HL-60 (cell line): ENCODE results near the gene DENND5A.

Experiments used
- DNase-seq, 2 experiments: peaks; one replicate each; pipeline ENCODE4 v3.0.0-alpha.2; 2010 to 2020; ENCODE audit warnings: low read depth in 1 of 2, low spot score in 1 of 2
- H3K27ac ChIP-seq: fragments of 250-450 bp; sonication (Bioruptor Pico); replicated peaks from 2 replicates; pipeline ENCODE4 v1.5.1; 2020; ENCODE audit warnings: mild to moderate bottlenecking, moderate library complexity
- H3K27me3 ChIP-seq: fragments of 250-450 bp; sonication (Bioruptor Pico); 2 replicates; pipeline ENCODE4 v1.5.1; 2021; ENCODE audit warnings: mild to moderate bottlenecking, moderate library complexity; ENCODE audit not compliant: insufficient read depth, poor library complexity, severe bottlenecking
- H3K4me3 ChIP-seq: replicated peaks from 2 replicates; pipeline ENCODE4 v1.5.1; 2011; ENCODE audit warnings: mild to moderate bottlenecking, control low read depth, low read length; ENCODE audit not compliant: insufficient read depth
- GABPA ChIP-seq: IDR thresholded peaks from 2 replicates; pipeline ENCODE4 v1.6.1; 2012; ENCODE audit warnings: low read depth
- POLR2AphosphoS5 ChIP-seq: IDR thresholded peaks from 2 replicates; pipeline ENCODE4 v1.6.1; 2012; ENCODE audit warnings: low read depth
- SPI1 ChIP-seq: IDR thresholded peaks from 2 replicates; pipeline ENCODE4 v1.6.1; 2012; ENCODE audit warnings: low read depth, mild to moderate bottlenecking, borderline replicate concordance
- TF ChIP-seq, protein P1 (sequence below): IDR thresholded peaks from 2 replicates; pipeline ENCODE4 v1.6.1; 2012; ENCODE audit warnings: low read depth; ENCODE audit not compliant: insufficient replicate concordance
- TF ChIP-seq, protein P2 (sequence below): IDR thresholded peaks from one replicate; pipeline ENCODE4 v1.5.1; 2011; ENCODE audit warnings: low read length, control low read depth, inconsistent platforms; ENCODE audit not compliant: insufficient read depth

The DENND5A gene

GRCh38 chr11:9155930-9156329, 109.2 kb downstream of the DENND5A start:
- TF ChIP-seq, protein P1, sequence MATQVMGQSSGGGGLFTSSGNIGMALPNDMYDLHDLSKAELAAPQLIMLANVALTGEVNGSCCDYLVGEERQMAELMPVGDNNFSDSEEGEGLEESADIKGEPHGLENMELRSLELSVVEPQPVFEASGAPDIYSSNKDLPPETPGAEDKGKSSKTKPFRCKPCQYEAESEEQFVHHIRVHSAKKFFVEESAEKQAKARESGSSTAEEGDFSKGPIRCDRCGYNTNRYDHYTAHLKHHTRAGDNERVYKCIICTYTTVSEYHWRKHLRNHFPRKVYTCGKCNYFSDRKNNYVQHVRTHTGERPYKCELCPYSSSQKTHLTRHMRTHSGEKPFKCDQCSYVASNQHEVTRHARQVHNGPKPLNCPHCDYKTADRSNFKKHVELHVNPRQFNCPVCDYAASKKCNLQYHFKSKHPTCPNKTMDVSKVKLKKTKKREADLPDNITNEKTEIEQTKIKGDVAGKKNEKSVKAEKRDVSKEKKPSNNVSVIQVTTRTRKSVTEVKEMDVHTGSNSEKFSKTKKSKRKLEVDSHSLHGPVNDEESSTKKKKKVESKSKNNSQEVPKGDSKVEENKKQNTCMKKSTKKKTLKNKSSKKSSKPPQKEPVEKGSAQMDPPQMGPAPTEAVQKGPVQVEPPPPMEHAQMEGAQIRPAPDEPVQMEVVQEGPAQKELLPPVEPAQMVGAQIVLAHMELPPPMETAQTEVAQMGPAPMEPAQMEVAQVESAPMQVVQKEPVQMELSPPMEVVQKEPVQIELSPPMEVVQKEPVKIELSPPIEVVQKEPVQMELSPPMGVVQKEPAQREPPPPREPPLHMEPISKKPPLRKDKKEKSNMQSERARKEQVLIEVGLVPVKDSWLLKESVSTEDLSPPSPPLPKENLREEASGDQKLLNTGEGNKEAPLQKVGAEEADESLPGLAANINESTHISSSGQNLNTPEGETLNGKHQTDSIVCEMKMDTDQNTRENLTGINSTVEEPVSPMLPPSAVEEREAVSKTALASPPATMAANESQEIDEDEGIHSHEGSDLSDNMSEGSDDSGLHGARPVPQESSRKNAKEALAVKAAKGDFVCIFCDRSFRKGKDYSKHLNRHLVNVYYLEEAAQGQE, result no peak
- no peak for TF ChIP-seq GABPA
- TF ChIP-seq POLR2AphosphoS5, result no peak
- TF ChIP-seq, protein P2, sequence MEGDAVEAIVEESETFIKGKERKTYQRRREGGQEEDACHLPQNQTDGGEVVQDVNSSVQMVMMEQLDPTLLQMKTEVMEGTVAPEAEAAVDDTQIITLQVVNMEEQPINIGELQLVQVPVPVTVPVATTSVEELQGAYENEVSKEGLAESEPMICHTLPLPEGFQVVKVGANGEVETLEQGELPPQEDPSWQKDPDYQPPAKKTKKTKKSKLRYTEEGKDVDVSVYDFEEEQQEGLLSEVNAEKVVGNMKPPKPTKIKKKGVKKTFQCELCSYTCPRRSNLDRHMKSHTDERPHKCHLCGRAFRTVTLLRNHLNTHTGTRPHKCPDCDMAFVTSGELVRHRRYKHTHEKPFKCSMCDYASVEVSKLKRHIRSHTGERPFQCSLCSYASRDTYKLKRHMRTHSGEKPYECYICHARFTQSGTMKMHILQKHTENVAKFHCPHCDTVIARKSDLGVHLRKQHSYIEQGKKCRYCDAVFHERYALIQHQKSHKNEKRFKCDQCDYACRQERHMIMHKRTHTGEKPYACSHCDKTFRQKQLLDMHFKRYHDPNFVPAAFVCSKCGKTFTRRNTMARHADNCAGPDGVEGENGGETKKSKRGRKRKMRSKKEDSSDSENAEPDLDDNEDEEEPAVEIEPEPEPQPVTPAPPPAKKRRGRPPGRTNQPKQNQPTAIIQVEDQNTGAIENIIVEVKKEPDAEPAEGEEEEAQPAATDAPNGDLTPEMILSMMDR, result no peak
- no peak for TF ChIP-seq SPI1
- DNase-seq, result no peak
- Histone ChIP-seq H3K4me3 (no peak overlapping the region), H3K27me3 (no peaks in the 10 kb centered on the region), H3K27ac (no peak overlapping the region)

GRCh38 chr11:9153651-9154050, 111.5 kb downstream of the DENND5A start:
- H3K27me3 ChIP-seq, result no peaks in the 10 kb centered on the region
- H3K27ac ChIP-seq, result no peak overlapping the region
- DNase-seq, result no peak
- TF ChIP-seq SPI1, result no peak
- no peak for TF ChIP-seq GABPA
- no peak for TF ChIP-seq POLR2AphosphoS5
- TF ChIP-seq, protein P1, result no peak
- TF ChIP-seq, protein P2, result no peak
- H3K4me3 ChIP-seq, result no peak overlapping the region

- H3K4me3 ChIP-seq, result no peak overlapping the region
- no peaks in the 10 kb centered on the region for H3K27me3 ChIP-seq
- H3K27ac ChIP-seq, result no peak overlapping the region
- DNase-seq, result no peak
- TF ChIP-seq POLR2AphosphoS5, result no peak
- TF ChIP-seq, protein P2, result no peak
- TF ChIP-seq SPI1, result no peak
- TF ChIP-seq, protein P1, result no peak
- no peak for TF ChIP-seq GABPA
Measured at GRCh38 chr11:9151631-9152030, 113.5 kb downstream of the DENND5A start.
